ENCODE measurements around the gene KLHL5. TPM values are rescaled to one million over a fixed set of nuclear protein-coding genes. Genes with fewer than 3 reads are reported as not detected.
A peak's percentile ranks its signal among the peaks of the same experiment; 100 is the strongest.
"Not testable (repeated sequence)": the region's sequence is repeated elsewhere in the genome, so short reads cannot be mapped to it uniquely, and the experiment has no call there.

KLHL5 gene, protein sequence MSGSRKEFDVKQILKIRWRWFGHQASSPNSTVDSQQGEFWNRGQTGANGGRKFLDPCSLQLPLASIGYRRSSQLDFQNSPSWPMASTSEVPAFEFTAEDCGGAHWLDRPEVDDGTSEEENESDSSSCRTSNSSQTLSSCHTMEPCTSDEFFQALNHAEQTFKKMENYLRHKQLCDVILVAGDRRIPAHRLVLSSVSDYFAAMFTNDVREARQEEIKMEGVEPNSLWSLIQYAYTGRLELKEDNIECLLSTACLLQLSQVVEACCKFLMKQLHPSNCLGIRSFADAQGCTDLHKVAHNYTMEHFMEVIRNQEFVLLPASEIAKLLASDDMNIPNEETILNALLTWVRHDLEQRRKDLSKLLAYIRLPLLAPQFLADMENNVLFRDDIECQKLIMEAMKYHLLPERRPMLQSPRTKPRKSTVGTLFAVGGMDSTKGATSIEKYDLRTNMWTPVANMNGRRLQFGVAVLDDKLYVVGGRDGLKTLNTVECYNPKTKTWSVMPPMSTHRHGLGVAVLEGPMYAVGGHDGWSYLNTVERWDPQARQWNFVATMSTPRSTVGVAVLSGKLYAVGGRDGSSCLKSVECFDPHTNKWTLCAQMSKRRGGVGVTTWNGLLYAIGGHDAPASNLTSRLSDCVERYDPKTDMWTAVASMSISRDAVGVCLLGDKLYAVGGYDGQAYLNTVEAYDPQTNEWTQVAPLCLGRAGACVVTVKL
- total RNA-seq (2014; rRNA removed): 48.6 and 52.1 TPM in 2 replicates
- polyA plus RNA-seq (2012): 54.3 TPM

- no peak for DNase-seq (ENCODE audit: low read depth)
These were observed at the start of gene KLHL5 for GRCh38 chr4:39062094-39062769. Gene KLHL5, plus strand, starts transcription at chr4:39062232. Its CDS starts 421 bp downstream, at chr4:39062653.

DNA sequence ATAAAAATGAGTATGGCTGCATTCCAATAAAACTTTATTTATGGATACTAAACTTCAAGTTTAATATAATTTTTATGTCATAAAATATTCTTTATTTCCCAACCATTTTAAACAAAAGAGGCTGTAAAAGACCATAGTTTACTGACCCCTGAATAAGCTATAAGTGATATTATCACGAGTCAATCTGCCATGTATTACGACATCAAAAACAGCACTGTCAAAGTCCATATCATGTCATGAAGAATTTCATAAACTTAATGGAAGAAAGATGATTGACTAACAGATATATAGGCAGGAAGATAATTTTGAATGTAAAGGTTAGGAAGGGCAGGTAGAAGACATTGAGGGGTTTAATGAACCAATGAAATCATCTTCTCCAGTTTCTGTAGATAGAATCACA is 48.0 kb upstream of the KLHL5 start:
- DNase-seq (ENCODE audit: low read depth): no peak

DNA sequence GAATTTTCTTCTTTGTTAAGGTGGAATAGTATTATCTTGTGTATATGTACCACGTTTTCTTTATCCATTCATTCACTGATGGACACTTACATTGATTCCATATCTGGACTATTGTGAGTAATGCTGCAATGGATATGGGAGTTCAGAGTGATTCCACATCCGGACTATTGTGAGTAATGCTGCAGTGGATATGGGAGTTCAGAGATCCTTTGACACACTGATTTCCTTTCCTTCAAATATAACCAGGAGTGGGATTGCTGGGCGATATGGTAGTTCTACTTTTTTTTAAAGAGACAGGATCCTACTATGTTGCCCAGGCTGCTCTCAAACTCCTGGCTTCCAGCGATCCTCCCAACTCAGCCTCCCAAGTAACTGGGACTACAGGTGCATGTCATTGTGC is 41.9 kb upstream of the KLHL5 start:
- DNase-seq (ENCODE audit: low read depth): no peak

- DNase-seq (ENCODE audit: low read depth): no peak
These were observed 40.4 kb upstream of the KLHL5 start for GRCh38 chr4:39021631-39022030.

DNA sequence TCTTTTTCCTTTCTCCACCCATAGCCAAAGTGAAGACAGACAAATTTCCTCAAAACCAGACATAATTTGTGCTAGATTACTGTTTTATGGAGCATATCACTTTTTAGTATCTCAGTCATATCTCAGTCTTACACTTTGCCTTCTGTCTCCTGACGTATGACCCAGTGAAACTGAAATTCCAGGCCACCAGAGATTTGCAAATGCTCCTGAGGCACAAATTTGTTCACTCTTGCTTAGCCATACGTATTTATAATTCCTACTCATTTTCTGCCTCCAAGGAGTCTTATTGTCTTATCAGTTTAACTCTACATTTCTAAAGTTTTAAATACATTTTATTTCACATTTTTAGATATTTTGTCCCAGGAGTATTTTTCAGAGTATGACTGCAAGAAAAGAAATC is 39.8 kb upstream of the KLHL5 start:
- no peak for DNase-seq (ENCODE audit: low read depth)

DNA sequence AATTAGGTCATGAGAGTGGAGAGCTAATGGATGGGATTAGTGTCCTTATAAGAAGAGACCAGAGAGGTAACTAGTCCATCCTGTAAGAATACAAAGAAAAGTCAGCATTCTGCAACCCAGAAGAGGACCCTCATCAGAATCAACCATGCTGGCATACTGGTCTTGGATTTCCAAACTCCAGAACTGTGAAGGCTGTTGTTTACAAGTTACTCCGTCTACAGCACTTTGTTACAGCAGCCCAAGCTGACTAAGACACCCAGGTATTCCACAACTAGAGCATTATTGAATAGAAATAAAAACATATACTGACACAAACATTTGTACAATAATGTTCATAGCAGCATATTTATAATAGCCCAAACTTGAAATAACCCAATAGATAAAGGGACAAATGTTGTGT is 39.0 kb upstream of the KLHL5 start:
- DNase-seq (ENCODE audit: low read depth): no peak

- DNase-seq (ENCODE audit: low read depth): no peak
These were observed 37.6 kb upstream of the KLHL5 start for GRCh38 chr4:39024311-39024865.

- DNase-seq (ENCODE audit: low read depth): no peak
These were observed 36.4 kb upstream of the KLHL5 start for GRCh38 chr4:39025552-39026085.

DNA sequence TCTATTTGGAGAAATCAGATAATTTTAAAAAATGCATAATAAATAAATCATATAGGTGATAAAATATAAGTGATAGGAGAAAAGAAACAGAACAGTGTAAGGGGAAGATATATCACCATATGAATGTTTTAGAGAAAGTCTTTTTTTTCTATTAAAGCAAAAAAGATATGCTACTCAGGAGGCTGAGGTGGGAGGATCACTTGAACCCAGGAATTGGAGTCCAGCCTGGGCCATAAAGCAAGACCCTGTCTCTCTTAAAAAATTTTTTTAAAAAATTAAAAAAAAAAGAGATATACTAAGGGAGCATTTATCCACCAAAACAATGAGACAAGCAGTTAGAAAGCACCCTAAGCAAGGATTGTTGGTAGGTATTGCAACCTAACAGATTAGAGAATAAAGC is 35.9 kb upstream of the KLHL5 start:
- no peak for DNase-seq (ENCODE audit: low read depth)

GRCh38 chr4:39029752-39030694 is 32.0 kb upstream of the KLHL5 start:
- DNase-seq (ENCODE audit: low read depth): no peak

- no peak for DNase-seq (ENCODE audit: low read depth)
These were observed 31.3 kb upstream of the KLHL5 start for GRCh38 chr4:39030725-39031124.

GRCh38 chr4:39031590-39032020 is 30.4 kb upstream of the KLHL5 start:
- DNase-seq (ENCODE audit: low read depth): not testable (repeated sequence)

DNA sequence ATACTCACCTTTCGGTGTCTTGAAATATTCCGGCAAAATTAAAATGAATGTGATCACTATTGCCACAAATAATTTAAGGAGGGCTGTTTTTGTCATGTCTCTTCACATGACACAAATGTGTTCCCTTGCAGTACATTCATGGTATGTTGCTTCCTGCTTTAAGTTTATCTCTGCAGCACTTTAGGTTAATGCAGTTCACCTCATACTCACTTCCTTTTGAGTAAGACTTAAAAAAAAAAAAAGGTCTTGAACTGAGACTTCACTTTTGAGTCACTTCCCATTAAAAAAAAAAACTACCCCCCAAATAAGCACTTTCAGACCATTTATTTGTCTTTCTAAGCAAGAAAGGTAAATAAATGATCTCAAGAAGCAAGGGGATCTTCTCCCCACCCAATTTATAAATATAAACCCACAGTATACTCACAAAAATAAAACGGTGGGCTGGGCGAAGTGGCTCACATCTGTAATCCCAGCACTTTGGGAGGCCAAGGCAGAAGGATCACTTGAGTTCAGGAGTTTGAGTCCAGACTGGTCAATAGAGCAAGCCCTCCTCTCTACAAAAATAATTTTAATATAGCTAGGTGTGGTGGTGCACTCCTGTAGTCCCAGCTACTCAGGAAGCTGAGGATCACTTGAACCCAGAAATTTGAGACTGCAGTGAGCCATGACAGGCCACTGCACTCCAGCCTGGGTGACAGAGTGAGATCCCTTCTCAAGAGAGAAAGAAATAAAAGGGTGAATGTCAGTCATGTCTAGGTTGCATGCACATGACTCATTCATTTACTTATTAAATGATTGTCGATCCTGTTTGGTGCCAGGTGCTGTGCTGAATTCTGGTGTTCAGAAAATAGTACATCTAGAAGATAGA is 29.6 kb upstream of the KLHL5 start, which contains the start of gene TMEM156:
Gene TMEM156 (minus strand): TSS at position 192 of the 868 bp plus-strand sequence. CDS start 96 bp downstream, at position 96.
- peak; percentile 38 for DNase-seq (ENCODE audit: low read depth)

DNA sequence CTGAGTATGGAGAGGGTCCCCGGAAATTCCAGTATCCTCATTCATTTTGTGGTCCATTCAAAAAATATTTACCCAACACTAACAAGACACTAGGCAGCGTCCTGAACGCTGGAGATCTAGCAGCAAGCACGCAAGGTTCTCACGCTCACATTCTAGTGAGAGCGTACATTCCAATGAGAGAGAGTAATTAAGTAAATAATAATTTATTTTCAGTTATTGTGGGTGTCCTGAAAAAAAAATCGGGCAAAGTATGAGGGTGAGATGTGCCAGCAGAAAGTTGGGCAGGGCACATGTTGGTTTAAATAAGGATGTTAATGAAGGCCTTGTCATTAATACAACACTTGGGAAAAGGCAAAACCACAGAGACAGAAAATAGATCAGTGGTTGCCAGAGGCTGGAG is 25.9 kb upstream of the KLHL5 start:
- peak; percentile 87 for DNase-seq (ENCODE audit: low read depth)

- DNase-seq (ENCODE audit: low read depth): peak; percentile 69
These were observed 24.6 kb upstream of the KLHL5 start for GRCh38 chr4:39037491-39037825.

DNA sequence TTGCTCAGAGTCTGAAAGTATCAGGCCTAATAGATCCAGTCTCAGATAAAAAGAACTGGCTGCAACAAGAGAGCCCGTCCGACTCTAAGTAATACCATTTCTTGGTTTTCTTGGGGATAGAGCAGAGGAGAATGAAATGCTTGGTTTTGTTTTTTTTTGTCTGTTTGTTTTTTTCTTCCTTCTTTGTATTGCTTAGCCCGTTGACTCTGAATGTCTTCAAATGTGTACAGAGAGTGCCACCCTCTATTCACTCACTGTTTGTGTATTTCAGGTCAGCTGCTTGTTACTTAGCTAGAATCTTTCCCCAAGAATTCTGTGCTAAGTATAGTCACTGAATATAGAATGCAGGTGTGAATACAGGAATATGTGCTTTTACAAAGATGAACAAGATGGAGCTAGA is 24.1 kb upstream of the KLHL5 start:
- DNase-seq (ENCODE audit: low read depth): no peak

- no peak for DNase-seq (ENCODE audit: low read depth)
These were observed 22.9 kb upstream of the KLHL5 start for GRCh38 chr4:39039108-39039507.

GRCh38 chr4:39042366-39042765 is 19.7 kb upstream of the KLHL5 start:
- DNase-seq (ENCODE audit: low read depth): no peak

GRCh38 chr4:39043058-39043860 is 18.8 kb upstream of the KLHL5 start:
- DNase-seq (ENCODE audit: low read depth): peak; percentile 49
